NCI-H524 (cell line): ENCODE data around the gene TBC1D20.
"Not testable (repeated sequence)": the region's sequence is repeated elsewhere in the genome, so short reads cannot be mapped to it uniquely, and the experiment has no call there.

Experiments
- DNase-seq, 2 experiments: peaks; one replicate each; lab custom pipeline; 2025; lab: John Stamatoyannopoulos, UW

Gene TBC1D20

DNA sequence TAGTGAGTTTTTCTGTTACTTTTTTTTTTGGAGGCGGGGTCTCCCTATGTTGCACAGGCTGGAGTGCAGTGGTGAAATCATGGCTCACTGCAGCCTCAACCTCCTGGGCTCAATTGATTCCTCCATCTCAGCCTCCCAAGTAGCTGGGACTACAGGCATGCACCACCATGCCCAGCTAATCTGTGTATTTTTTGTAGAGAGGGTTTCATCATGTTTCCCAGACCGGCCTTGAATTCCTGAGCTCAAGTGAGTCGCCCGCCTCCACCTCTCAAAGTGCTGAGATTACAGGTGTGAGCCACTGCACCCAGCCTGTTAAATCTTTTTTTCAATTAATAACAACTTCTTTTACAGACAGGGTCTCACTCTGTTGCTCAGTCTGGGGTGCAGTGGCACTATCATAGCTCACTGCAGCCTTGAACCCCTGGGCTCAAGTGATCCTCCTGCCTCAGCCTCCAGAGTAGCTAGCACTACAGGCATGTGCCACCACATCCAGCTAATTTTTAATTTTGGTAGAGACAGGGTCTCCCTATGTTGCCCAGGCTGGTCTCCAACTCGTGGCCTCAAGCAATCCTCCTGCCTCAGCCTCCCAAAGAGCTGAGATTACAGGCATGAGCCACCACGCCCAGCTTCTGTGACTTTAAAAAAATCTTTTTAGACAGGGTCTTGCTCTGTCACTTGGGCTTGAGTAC, 14.4 kb upstream of the TBC1D20 start:
- not testable (repeated sequence) for DNase-seq

- no peak for DNase-seq
These were observed 13.4 kb upstream of the TBC1D20 start for GRCh38 chr20:475463-476357.

- no peak for DNase-seq
These were observed 12.2 kb upstream of the TBC1D20 start for GRCh38 chr20:474581-474980.

- DNase-seq, result no peak
These were observed 10.6 kb upstream of the TBC1D20 start for GRCh38 chr20:472889-473292.

DNA sequence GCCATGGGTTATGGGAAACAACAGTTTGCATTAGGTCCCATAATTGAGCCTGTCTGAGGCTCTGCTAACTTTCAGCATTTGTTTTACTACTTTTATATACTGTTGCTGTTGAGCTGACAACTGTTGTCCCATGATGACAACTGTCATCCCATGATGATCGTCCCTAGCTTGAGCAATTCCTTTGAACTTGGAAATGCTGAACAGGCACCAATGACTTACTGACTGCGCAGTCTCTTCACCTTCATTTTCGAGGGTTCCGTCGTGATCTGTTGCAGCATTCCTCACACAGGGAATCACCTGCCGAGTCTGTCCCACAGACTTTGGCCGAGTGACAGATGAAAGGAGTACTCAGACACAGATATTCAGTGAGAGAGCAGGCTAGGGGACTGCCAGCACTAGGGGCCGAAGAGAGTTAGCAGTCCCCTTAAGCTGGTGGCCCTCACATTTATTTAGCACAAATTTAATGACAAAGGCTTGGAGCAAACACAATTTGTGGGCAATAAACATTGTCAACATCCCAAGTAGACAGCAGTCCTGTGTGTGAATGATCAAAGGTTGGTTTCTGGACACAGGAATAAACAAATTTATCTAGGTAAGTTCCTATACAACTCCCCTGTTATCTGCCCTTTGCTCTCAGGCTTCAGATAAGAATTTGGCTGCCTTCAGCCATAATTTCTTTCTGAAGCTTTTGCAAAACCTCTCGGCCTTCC, 10.0 kb upstream of the TBC1D20 start:
- no peak for DNase-seq

DNA sequence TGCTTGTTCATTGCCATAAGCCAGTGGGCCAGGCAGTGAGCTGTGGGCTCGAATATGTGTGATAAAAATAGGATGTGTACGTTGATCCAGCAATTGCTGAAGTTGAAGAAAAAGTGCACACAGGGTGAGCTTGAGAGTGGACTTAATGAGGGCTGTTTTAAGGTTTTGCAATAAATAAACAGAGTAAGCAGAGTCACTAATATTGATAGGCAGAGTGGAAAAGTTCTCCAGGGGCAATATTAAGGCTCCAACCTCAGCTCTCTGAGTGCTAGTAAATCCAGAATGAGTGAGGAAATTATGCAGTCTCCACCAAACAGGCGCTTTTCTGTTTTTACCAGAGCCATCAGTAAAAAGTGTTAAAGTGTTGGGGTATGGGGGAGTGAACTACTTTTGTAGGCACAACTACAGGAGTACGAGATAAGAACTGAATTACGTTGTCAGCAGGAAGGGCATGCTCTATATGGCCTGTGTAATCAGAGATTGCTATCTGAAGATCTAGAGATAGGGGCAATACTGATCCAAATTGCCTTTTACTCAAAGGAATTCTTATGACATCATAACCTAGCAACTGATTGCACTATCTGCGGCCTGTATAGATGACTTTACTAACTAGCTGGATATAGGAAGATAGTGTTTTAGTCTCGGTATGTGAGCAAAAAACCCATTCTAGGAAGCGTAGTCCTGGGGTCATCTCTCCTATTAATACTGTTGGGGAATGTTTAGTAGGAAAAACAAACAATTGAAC, 7.6 kb upstream of the TBC1D20 start:
- no peak for DNase-seq

DNA sequence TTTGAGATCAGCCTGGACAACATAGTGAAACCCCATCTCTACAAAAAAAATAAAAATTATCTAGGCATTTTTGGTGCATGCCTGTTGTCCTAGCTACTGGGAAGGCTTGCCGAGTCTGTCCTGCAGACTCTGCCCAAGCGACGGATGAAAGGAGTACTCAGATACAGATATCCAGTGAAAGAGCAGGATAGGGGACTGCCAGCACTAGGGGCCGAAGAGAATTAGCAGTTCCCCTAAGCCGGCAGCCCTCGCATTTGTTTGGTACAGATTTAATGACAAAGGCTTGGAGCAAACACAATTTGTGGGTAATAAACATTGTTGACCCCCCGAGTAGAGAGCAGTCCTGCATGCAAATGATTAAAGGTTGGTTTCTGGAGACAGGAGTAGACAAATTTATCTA, 5.4 kb upstream of the TBC1D20 start:
- DNase-seq, result no peak

GRCh38 chr20:461254-462198, 807 bp downstream of the TBC1D20 start:
- peak; percentile 44 to 49 for DNase-seq

GRCh38 chr20:460707-461106, 1.6 kb downstream of the TBC1D20 start:
- no peak for DNase-seq

DNA sequence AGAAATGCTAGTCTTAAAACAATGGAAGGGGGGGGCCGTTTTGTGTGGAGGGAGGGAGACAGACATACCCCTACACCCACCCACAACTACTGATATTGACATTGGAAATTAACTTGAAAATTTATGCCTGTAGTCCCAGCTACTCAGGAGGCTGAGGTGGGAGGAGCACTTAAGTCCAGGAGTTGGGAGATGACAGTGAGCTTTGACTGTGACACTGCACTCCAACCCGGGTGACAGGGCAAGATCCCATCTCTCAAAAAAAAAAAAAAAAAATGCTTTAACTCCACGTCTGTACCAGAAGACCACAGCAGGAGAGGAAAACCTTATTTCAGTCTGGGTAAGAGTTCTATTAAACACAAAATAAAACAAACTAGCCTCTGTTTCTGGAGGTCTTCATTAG, 2.2 kb downstream of the TBC1D20 start:
- no peak for DNase-seq

GRCh38 chr20:458776-459175, 3.6 kb downstream of the TBC1D20 start:
- DNase-seq, result peak; percentile 36 to 79

DNA sequence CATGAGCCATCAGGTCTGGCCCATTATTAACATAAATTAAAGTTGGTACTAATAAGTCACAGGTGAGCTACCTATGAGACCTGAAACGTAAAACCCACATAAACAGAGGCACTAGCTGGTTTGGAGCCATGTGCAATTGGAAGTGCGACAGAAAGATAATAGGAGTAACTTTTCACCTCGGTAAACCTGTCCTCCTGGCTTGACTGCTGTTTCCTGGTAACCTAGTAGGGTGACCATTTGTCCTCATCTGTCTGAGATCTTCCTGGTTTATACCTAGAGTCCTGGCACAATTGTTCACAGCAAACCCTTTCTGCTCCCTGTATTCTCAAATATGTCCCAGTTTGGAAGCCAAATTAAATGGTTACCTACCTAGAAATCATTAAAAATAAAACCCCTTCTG, 7.4 kb downstream of the TBC1D20 start:
- no peak for DNase-seq

DNA sequence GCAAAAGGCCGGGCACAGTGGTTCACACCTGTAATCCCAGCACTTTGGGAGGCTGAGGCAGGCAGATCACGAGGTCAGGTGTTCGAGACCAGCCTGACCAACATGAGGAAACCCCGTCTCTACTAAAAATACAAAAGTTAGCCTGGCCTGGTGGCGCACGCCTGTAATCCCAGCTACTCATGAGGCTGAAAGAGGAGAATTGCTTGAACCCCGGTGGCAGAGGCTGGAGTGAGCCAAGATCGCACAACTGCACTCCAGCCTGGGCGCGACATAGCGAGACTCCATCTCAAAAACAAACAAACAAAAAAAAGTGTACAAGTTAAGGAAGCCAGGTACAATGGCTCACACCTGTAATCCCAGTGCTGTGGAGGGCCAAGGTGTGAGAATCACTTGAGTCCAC, 10.3 kb downstream of the TBC1D20 start:
- DNase-seq, result not testable (repeated sequence)

DNA sequence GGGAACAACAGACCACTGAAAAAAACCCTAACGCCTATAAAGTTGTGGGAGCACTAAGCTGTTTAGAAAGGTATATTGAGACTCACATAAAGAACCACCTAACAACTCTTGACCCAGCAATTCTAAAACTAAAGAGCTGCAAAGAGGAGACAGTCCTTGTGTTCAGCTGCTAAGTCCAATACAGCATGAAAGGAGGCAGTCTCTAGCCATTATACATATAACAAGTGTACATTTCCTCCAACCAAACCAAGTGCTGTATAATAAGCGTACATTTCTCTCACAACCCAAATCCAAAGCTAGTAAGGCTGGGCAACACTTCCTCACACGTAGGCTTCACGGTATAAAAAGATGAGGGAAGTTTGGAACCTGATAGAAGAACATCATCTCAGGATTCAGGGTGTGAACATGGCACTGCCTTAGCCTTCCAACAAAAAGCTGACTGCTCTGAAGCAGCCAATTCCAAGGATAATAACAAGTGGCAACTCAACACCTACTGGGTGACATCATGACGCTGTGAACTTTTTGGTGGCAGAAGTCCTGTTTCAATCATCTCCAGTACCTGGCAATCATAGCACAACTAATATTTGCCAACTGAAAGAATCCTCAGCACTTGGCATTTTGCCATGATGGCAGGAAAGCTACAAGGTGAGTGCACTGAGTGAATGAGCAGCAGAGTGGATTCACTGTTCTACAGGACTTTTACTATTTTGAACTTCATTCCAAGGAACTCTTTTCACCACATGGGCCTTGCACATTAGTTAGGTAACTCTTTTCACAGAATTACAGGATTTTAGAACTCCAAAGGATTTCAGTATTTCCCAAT, 16.6 kb downstream of the TBC1D20 start:
- DNase-seq, result no peak

DNA sequence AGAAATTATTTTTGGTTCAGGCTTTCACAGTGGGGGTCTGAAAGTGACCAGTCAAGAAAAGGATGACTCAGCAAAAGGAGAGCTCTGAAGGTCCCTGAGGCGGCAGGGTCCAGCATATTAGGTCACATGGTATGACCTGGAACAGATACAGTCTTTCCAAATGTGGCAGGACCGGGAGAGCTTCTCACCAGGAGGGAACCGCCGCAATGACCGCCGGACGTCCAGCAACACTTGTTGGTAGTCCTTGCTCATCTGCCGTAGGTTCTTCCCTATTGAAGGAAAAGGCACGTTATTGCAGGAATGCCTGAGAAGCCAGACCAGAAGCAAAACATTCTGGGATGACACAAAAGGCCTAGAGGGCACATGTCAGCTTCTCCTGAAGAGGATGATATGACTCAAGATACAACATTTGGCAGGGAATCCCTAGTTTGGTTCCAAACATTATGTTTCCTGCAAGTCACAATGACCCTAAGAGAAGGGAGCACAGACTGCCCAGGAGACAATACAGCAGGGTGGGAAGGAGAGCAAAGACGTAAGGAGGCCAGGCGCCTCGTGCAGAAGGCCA, 17.4 kb downstream of the TBC1D20 start:
- no peak for DNase-seq

DNA sequence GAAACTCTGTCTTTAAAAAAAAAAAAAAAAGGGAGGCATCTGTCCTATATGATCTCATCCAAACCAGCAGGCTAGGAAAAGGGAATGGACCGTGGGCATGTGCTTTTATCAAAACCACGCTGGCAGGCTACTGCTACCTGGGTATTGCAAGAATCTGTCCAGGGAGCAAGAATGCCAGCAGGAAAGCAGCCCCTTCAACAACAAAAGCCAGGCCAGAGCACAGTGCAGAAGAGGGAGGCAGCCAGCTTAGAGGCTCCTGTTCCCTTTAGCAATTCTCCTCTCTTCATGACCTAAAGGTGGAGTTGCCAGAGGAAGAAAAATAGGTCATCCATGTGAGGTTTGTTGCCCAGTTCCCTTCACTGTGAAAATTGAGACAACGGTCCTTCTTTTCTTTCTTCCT, 18.2 kb downstream of the TBC1D20 start:
- DNase-seq, result no peak

GRCh38 chr20:443223-443775, 19.0 kb downstream of the TBC1D20 start:
- DNase-seq, result no peak

DNA sequence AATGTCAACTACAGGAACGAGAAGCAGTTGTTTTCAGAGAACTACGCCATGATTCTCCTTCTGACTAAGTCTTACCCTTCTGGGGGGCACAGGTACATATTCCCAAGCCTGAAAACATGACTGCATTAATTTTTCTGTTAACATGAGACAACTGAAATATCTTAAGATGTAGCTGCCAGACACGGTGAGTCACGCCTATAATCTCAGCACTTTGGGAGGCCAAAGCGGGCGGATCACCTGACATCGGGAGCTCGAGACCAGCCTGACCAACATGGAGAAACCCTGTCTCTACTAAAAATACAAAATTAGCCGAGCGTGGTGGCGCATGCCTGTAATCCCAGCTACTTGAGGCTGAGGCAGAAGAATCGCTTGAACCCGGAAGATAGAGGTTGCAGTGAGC, 21.7 kb downstream of the TBC1D20 start:
- no peak for DNase-seq

DNA sequence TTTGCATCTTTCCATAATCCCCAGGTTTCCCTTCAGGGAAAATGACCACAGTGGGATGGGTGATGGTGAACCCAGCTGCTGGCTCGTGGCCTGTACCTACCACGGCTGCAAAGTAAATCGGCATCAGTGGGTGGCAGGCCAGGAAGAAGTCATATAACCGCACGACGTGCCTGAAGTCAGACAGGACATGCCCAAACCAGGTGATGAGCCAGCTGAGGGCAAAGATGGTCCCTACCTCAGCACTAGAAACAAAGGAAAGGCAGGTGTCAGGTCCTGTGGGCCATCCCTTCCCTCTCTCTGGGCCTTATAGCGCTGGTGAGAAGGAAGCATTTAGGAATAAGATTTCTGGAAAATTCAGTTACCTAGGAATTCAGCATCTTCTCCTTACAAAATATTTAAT, 22.2 kb downstream of the TBC1D20 start:
- DNase-seq, result no peak
